GM18907 (cell line): Measurements from ENCODE around the gene AHRR.
A peak's percentile ranks its signal among the peaks of the same experiment; 100 is the strongest.
"Not testable (repeated sequence)": the region's sequence is repeated elsewhere in the genome, so short reads cannot be mapped to it uniquely, and the experiment has no call there.

ENCODE experiments used
- ATAC-seq: cut with Tn5 transposase; IDR thresholded peaks from one replicate; pipeline ENCODE4 v1.9.1; 2021; ENCODE audit warnings: mild to moderate bottlenecking, moderate library complexity; ENCODE audit not compliant: unreplicated experiment

AHRR gene

DNA sequence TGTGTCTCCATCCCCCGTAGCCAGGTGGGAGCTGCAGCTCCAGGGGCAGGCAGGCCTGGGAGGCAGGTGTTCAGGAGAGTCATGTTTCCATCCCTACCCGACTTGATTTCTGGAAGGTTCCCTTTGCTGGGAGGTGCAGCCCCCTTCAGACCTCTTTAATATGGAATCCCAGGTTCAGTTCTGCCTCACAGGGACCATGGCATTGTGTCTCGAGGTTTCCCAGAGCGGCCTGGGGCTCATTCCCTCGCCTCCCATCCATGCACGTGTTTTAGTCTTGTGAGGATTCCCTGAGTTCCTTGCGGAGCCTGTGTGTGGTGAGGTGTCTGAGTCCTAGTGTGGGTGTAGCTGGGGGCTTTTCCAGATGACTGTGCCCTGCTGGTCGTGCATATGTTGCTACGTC is 16.5 kb upstream of the AHRR start:
- ATAC-seq = no peak

- ATAC-seq = no peak
These were observed 16.1 kb upstream of the AHRR start for GRCh38 chr5:305459-305858.

DNA sequence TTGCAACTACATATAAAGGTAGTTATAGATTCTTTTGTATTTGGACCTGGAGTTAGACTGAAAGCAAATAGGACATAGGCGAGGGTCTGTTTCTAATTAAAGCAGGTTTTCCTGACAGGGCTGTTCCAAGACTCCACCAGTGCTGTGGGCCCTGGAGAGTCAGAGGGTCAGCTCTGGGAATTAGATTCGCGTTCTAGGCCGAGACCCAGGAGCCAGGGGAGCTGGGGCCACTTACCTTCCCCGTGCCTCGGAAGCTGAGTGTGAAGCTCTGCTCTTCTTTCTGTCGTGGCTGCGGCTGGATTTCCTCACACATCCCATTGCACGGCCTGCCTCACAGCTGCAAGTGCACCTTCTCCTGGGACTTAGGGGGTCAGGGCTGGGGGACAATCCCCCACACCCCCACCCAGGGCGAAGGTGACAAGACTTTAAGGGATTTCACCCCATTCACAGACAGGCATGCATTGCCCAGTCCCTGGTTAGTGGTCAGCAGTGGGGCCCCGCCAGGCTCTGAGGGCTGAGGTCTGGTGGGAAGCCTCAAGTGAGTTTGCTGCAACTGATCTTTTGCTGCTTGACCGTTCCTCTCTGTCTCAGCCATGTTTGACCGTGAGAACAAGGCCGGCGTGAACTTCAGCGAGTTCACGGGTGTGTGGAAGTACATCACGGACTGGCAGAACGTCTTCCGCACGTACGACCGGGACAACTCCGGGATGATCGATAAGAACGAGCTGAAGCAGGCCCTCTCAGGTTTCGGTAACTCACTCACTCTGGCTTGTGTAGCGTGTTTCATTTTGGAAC is 15.3 kb upstream of the AHRR start:
- ATAC-seq = no peak

- ATAC-seq = no peak
These were observed 14.2 kb upstream of the AHRR start for GRCh38 chr5:307306-307705.

DNA sequence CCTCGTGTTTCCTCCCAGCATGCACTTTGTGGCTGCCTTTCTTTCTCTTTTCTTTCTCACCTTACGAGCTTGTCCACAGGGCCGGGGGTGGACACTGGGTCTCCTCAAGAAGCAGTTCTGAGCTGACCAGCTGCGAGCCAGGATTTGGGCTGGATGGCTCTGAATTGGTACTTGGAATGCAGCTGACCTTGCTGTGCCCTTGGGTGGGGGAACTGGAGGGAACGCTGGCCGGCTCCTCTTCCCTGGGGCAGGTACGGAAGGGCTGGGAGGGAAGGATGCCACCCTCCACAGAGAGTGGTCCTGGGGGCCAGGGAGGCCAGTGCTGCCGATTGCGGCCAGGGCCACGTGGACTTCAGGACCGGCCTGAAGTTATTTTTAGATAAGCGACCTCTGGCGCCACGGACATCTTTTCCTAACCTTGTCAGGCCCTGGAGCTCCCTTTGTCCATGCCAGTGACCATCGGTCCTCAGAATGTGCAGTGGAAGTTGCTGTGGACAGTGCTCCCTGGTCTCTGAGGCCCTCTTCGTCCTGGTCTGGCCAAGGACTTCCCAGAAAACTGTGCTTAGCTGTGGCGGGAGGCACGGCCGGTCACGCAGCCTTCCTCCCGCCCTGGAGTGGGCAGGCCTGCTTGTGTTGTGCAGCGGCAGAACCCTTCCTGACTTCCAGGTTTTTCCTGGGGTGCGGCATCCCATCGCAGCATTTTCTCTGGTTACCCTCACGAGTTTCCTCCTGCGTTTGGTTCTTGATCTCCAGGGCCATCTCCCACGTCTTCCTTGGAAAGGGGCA is 13.5 kb upstream of the AHRR start:
- ATAC-seq = no peak

- ATAC-seq = no peak
These were observed 12.7 kb upstream of the AHRR start for GRCh38 chr5:308672-309271.

DNA sequence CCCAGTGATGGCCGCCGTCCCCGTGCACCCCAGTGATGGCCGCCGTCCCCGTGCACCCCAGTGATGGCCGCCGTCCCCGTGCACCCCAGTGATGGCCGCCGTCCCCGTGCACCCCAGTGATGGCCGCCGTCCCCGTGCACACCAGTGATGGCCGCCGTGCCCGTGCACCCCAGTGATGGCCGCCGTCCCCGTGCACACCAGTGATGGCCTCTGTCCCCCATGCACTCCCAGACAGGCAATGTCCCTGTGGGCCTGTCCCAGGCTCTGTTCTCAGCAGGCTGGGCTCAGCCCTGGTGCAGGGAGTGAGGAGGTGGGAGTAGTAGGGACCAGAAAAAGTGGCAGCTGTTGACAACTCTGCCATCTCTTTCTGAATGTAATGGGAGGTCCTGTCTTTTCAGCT is 11.7 kb upstream of the AHRR start:
- ATAC-seq = not testable (repeated sequence)

- no peak for ATAC-seq
These were observed 11.0 kb upstream of the AHRR start for GRCh38 chr5:310516-310915.

DNA sequence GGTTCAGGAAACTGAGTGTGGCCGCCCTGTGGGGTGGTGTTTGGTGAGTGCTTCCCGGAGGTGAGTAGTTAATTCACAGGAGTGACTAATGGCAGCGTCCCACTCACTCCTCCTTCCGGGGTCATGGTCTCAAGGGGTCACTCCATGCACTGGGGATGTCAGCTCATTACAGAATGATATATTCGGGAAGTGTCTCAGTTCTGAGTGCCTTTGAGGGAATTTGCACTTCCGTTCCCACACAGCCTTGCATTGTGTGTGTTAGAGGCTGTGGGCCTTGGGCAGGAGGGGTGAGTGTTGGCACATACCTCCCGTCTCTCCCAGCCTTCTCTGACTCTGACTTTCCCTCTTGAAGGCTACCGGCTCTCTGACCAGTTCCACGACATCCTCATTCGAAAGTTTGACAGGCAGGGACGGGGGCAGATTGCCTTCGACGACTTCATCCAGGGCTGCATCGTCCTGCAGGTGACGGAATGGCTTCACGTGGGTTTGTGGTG is 10.5 kb upstream of the AHRR start:
- ATAC-seq = no peak

GRCh38 chr5:311963-312362 is 9.6 kb upstream of the AHRR start:
- no peak for ATAC-seq

DNA sequence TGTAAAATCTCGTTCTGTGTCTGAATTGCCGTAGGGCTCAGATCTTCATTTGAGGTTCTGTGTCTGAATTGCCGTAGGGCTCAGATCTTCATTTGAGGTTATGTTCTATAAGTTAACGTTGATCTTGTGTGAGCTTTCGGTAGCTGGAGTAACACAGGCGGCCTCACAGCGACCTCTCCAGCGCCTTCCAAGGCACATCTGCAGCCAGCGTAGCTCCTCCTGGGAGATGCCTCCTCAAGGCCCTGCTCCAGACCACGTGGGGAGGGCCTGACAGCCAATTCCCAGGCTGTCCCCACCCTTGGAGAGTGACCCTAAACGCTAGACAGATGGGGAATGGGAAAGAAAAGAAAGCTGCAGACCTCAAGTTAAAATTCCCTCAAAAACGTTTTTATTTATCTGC is 8.7 kb upstream of the AHRR start:
- no peak for ATAC-seq

- ATAC-seq = no peak
These were observed 8.2 kb upstream of the AHRR start for GRCh38 chr5:313265-313664.

DNA sequence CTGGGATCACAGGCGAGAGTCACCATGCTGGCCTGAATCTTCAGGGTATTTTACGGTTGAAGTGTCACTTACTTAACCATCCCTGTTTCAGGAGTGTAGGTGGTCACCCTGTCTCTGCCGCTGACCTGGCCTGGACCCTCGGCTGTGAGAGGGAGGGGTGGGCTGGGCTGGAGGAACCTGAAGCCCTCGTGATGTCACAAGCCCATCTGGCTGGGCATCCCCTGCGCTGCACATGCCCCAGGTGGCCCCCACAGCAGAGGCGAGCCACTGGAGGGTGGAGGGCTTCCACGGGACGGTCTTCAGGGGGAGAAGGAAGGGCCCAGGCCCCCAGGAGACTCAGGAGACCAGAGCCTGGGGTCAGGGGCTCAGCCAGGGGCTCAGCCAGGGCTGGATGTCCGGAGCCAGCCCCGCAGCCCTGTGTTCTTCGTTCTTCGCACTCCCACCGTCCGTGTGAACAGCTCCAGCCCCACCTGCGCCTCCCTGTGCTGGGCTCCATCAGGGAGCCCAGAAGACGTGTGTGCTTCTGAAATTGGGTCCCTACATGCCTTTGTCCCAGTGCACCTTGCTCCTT is 7.6 kb upstream of the AHRR start:
- no peak for ATAC-seq

DNA sequence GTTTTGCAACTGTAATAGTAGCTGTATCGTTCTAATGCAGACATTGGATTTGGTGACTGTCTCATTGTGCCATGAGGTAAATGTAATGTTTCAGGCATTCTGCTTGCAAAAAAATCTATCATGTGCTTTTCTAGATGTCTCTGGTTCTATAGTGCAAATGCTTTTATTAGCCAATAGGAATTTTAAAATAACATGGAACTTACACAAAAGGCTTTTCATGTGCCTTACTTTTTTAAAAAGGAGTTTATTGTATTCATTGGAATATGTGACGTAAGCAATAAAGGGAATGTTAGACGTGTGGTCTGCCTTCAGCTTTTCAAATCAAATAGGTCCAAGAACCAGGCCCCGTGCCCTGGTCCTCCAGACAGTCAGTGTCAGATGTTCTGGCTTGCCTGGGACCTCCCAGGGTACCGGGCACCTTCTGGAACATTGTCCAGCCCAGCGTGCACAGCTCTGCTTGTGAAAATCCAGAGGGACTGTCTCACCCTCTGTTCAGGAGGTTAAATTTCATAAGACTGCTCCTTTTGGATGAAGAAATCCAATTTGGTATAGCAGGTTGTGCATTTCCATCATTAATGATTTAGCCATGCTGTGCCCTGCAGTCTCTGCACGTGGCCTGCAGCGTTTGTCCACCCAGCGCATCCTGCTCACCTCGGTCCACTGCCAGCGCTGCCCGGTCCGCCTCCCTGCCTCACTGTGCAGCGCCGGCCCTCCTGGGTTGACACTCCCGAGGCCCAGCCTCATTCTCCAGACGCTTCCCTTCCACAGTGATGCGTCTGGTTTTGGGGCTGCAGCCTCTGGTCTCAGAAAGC is 6.6 kb upstream of the AHRR start:
- no peak for ATAC-seq

DNA sequence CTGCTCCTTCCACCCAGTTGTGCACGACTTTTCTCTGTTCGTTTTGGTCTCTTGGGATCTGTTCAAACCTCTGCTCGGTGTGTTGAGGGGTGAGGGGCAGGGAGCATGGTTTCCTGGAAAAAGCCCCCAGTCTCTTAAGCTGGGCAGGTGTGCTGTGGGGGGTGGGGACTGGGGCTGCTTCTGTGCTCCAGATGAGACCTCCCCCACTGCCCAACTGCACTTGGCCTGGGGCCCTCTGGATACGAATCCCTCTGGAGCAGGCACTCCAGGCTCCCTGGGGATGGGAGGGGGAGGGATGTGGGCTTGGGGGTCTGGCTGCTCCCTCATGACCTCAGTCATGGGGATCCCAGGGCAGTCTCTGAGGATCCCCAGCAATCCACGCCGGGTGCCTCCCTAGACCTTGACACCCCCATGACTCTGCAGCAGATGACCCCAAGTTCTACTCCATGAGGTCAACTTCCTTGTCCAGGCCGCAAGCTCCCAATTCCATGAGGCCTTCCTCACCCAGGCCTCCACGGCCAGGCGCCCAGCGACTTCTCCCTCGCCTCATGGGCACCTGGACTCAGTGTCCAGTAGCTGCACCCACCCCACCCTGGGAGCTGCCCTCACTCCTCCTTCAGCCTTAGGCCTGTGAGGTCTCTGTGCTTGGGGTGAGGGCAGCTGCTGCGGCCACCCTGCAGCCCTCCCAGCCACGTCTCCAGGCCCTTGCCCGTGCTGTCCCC is 5.9 kb upstream of the AHRR start:
- ATAC-seq = no peak

DNA sequence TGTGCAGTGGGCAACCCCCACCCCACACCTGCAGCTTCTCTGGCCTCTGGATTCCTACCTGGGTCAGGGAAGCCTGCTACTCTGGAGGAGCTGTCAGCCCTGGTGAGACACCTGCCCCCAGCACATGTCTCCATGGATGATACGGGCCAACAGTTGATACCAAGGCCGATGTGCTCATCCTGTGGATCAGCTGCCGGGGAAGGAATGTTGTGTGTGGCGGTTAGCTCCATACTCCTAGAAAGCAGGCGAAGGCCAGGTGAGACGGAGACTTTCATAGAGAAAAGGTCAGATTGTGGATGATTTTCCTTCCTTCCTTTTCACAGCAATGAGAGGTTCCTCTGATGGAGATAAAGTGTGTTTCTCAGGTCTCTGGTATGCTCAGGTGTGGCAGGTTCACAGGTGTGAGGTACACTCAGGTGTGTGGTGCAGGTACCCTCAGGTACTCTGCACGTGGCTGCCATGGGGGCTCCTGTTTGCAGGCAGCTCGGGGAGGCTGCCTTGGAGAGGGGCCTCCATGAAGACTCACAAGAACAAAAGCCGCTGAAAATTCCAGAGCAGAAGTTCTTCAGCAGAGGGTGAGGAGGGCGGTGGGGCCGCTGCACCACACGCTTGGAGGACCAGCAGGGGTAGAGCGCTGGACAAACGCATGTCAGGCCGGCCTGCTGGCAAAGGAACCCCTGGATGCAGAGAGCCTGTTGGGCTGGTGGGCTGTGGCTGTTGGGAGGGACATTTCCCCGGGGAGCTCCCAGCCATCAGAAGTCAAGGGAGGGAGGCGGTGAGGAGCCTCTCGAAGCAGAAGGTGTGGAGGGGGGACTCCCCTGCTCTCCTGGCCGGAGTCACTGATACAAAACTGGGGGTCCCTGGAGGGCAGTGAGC is 5.1 kb upstream of the AHRR start:
- peak; percentile 18 for ATAC-seq

DNA sequence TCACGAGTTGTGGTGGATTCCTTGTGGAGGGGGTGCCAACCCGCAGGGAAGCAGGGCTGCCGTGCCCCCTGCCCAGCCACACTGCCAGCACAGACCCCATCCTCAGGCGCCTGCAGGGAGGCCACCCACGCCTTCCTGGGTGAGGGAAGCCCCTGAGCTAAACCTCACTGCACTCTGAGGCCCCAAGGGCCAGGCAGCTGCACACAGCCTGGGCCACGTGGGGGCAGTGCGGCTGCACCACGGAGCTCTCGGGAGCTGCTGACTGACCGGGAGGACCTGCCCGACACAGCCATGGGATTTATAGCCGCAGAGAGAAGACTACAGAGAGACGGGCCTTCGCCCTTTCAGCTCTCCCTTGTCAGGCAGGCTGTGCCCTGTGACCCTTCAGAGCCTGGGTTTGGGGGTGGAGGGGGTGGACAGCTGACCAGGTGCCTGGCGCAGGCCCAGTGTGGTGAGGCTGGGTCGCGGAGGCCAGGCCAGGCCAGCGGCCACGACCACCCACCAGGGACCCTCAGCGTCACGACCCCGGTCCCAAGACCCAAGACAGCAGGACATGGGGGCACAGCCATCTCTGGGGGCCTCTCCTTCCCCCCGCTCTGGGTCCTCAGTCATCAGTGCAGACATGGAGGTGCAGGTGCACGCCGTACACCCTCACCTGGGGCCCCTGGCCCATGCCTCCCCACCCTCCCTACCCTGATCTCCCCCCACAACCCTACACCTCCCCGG is 4.3 kb upstream of the AHRR start:
- ATAC-seq = peak; percentile 77

- ATAC-seq = no peak
These were observed 3.1 kb upstream of the AHRR start for GRCh38 chr5:318341-318897.
